ENCODE results near the gene AQP6.

The AQP6 gene

GRCh38 chr12:49954863-49955830 is 17.6 kb upstream of the AQP6 start:
- Histone ChIP-seq H3K27ac (ENCODE audit: low read length) (no peak overlapping the region), H3K36me3 (ENCODE audit: insufficient read depth, low read length) (no peaks in the 10 kb centered on the region), H3K27me3 (ENCODE audit: insufficient read depth, low read length, poor library complexity) (no peaks in the 10 kb centered on the region), H3K4me3 (ENCODE audit: low read depth in 1 of 2, low read length in 2 of 2) (no peak overlapping the region), H3K9me3 (ENCODE audit: insufficient read depth, low read length, severe bottlenecking) (no peaks in the 10 kb centered on the region), H3K9ac (ENCODE audit: low read depth, low read length) (no peak overlapping the region), H4K20me1 (ENCODE audit: insufficient read depth, low read length) (no peaks in the 10 kb centered on the region), H3K79me2 (ENCODE audit: insufficient read depth, low read length) (no peaks in the 10 kb centered on the region), H3K4me2 (ENCODE audit: insufficient read depth, low read length) (no peak overlapping the region), H3K4me1 (ENCODE audit: insufficient read depth, low read length) (peaks cover 7% of the 10 kb centered on the region), H2AFZ (ENCODE audit: low read depth, low read length) (no peak overlapping the region)
- ATAC-seq (ENCODE audit: insufficient read depth, low read depth), result no peak
- TF ChIP-seq EZH2 (IDR thresholded peaks at IDR 0.05; ENCODE audit: borderline replicate concordance, low read depth, low read length, severe bottlenecking) (no peak), CTCF (IDR thresholded peaks at IDR 0.05; ENCODE audit: borderline replicate concordance, extremely low read depth, low read length, poor library complexity, severe bottlenecking) (no peak)
- DNase-seq, result no peak

GRCh38 chr12:49955899-49956662 is 16.7 kb upstream of the AQP6 start:
- Histone ChIP-seq H3K36me3 (ENCODE audit: insufficient read depth, low read length) (no peaks in the 10 kb centered on the region), H3K27ac (ENCODE audit: low read length) (no peak overlapping the region), H2AFZ (ENCODE audit: low read depth, low read length) (no peak overlapping the region), H3K4me1 (ENCODE audit: insufficient read depth, low read length) (peaks cover 15% of the 10 kb centered on the region), H3K79me2 (ENCODE audit: insufficient read depth, low read length) (no peaks in the 10 kb centered on the region), H3K9me3 (ENCODE audit: insufficient read depth, low read length, severe bottlenecking) (no peaks in the 10 kb centered on the region), H3K4me2 (ENCODE audit: insufficient read depth, low read length) (no peak overlapping the region), H4K20me1 (ENCODE audit: insufficient read depth, low read length) (no peaks in the 10 kb centered on the region), H3K27me3 (ENCODE audit: insufficient read depth, low read length, poor library complexity) (no peaks in the 10 kb centered on the region), H3K9ac (ENCODE audit: low read depth, low read length) (no peak overlapping the region), H3K4me3 (ENCODE audit: low read depth in 1 of 2, low read length in 2 of 2) (no peak overlapping the region)
- TF ChIP-seq EZH2 (IDR thresholded peaks at IDR 0.05; ENCODE audit: borderline replicate concordance, low read depth, low read length, severe bottlenecking) (no peak), CTCF (IDR thresholded peaks at IDR 0.05; ENCODE audit: borderline replicate concordance, extremely low read depth, low read length, poor library complexity, severe bottlenecking) (no peak)
- ATAC-seq (ENCODE audit: insufficient read depth, low read depth) (no peak), DNase-seq (no peak)

- Histone ChIP-seq H3K36me3 (ENCODE audit: insufficient read depth, low read length) (no peaks in the 10 kb centered on the region), H4K20me1 (ENCODE audit: insufficient read depth, low read length) (no peaks in the 10 kb centered on the region), H3K27me3 (ENCODE audit: insufficient read depth, low read length, poor library complexity) (no peaks in the 10 kb centered on the region), H3K4me3 (ENCODE audit: low read depth in 1 of 2, low read length in 2 of 2) (no peak overlapping the region), H2AFZ (ENCODE audit: low read depth, low read length) (no peak overlapping the region), H3K9ac (ENCODE audit: low read depth, low read length) (no peak overlapping the region), H3K4me2 (ENCODE audit: insufficient read depth, low read length) (no peak overlapping the region), H3K9me3 (ENCODE audit: insufficient read depth, low read length, severe bottlenecking) (no peaks in the 10 kb centered on the region), H3K79me2 (ENCODE audit: insufficient read depth, low read length) (no peaks in the 10 kb centered on the region), H3K27ac (ENCODE audit: low read length) (no peak overlapping the region), H3K4me1 (ENCODE audit: insufficient read depth, low read length) (peaks cover 15% of the 10 kb centered on the region)
- DNase-seq, result no peak
- ATAC-seq (ENCODE audit: insufficient read depth, low read depth), result no peak
- TF ChIP-seq EZH2 (IDR thresholded peaks at IDR 0.05; ENCODE audit: borderline replicate concordance, low read depth, low read length, severe bottlenecking) (no peak), CTCF (IDR thresholded peaks at IDR 0.05; ENCODE audit: borderline replicate concordance, extremely low read depth, low read length, poor library complexity, severe bottlenecking) (no peak)
Measured at GRCh38 chr12:49956663-49957569, 15.8 kb upstream of the AQP6 start.
